ENCODE results near the gene NDUFA1.
"Not testable (repeated sequence)": the region's sequence is repeated elsewhere in the genome, so short reads cannot be mapped to it uniquely, and the experiment has no call there.

NDUFA1 gene

GRCh38 chrX:119871599-119872395 lies at the start of gene NDUFA1, which contains the start of gene RNF113A:
NDUFA1 (plus strand) TSS chrX:119871832; CDS start chrX:119871912, 80 bp downstream.
RNF113A (minus strand) TSS chrX:119871733; CDS start chrX:119871613, 120 bp downstream.
- peak; percentile 62 to 76 (median 63) for DNase-seq (ENCODE audit: low read depth in 3 of 3)

- DNase-seq (ENCODE audit: low read depth in 3 of 3) = not testable (repeated sequence)
Measured at GRCh38 chrX:119824221-119824620, 47.4 kb upstream of the NDUFA1 start.

- DNase-seq (ENCODE audit: low read depth in 3 of 3) = no peak
Measured at GRCh38 chrX:119826399-119826959, 45.2 kb upstream of the NDUFA1 start.

- no peak for DNase-seq (ENCODE audit: low read depth in 3 of 3)
Measured at GRCh38 chrX:119828446-119828845, 43.2 kb upstream of the NDUFA1 start.

- no peak for DNase-seq (ENCODE audit: low read depth in 3 of 3)
Measured at GRCh38 chrX:119833905-119834304, 37.7 kb upstream of the NDUFA1 start.

- DNase-seq (ENCODE audit: low read depth in 3 of 3) = peak; percentile 87 to 92 (median 91)
Measured at GRCh38 chrX:119852382-119853353, 19.0 kb upstream of the NDUFA1 start, which contains the start of gene UPF3B. UPF3B (minus strand) TSS chrX:119852963; CDS start chrX:119852928, 35 bp downstream.

- no peak for DNase-seq (ENCODE audit: low read depth in 3 of 3)
Measured at GRCh38 chrX:119853444-119853843, 18.2 kb upstream of the NDUFA1 start.

- DNase-seq (ENCODE audit: low read depth in 3 of 3) = no peak
Measured at GRCh38 chrX:119870626-119871131, 953 bp upstream of the NDUFA1 start.

- no peak for DNase-seq (ENCODE audit: low read depth in 3 of 3)
Measured at GRCh38 chrX:119871245-119871598, 410 bp upstream of the NDUFA1 start.

- no peak for DNase-seq (ENCODE audit: low read depth in 3 of 3)
Measured at GRCh38 chrX:119878740-119879139, 7.1 kb downstream of the NDUFA1 start.

- no peak for DNase-seq (ENCODE audit: low read depth in 3 of 3)
Measured at GRCh38 chrX:119880076-119880475, 8.4 kb downstream of the NDUFA1 start.

- no peak for DNase-seq (ENCODE audit: low read depth in 3 of 3)
Measured at GRCh38 chrX:119880552-119881437, 9.2 kb downstream of the NDUFA1 start.

GRCh38 chrX:119885554-119886428 lies 14.2 kb downstream of the NDUFA1 start:
- DNase-seq (ENCODE audit: low read depth in 3 of 3) = no peak

GRCh38 chrX:119887721-119888425 lies 16.2 kb downstream of the NDUFA1 start:
- peak; percentile 41 to 49 (median 45) for DNase-seq (ENCODE audit: low read depth in 3 of 3)

- not testable (repeated sequence) for DNase-seq (ENCODE audit: low read depth in 3 of 3)
Measured at GRCh38 chrX:119890626-119891025, 19.0 kb downstream of the NDUFA1 start.

GRCh38 chrX:119891961-119892692 lies 20.5 kb downstream of the NDUFA1 start:
- not testable (repeated sequence) for DNase-seq (ENCODE audit: low read depth in 3 of 3)

GRCh38 chrX:119895843-119896326 lies 24.3 kb downstream of the NDUFA1 start, which contains the start of gene AKAP14:
AKAP14 (plus strand) TSS chrX:119895893; CDS start chrX:119903224, 7,331 bp downstream.
- no peak for DNase-seq (ENCODE audit: low read depth in 3 of 3)

GRCh38 chrX:119899125-119899524 lies 27.5 kb downstream of the NDUFA1 start:
- DNase-seq (ENCODE audit: low read depth in 3 of 3) = no peak

Data from stimulated activated CD4-positive, alpha-beta T cell treated with anti-CD3 and anti-CD28 coated beads, TNF-alpha, amount 100 ng/mL, for 48 hours (primary cell).